Epithelial cell of proximal tubule (primary cell): ENCODE data around the gene LRP1. TPM values are rescaled to one million over a fixed set of nuclear protein-coding genes. Genes with fewer than 3 reads are reported as not detected.

Source experiments
- DNase-seq: peaks from one replicate; pipeline ENCODE4 v3.0.0-alpha.2; 2011; ENCODE audit warnings: low read depth
- H3K4me3 ChIP-seq: 2 replicates; pipeline ENCODE4 v1.5.1; 2011; ENCODE audit warnings: low read depth, mild to moderate bottlenecking, low read length
- total RNA-seq: library from RNA; depleted of rRNA; stranded (reverse); fragments of >200 nt; gene quantifications from 2 replicates; pipeline ENCODE4 v1.2.3, GENCODE V29; 2015
- TF ChIP-seq, protein P1 (sequence below): conservative IDR thresholded peaks from 2 replicates; pipeline ENCODE4 v1.5.1; 2012; ENCODE audit warnings: low read depth, mild to moderate bottlenecking, low read length

Gene LRP1
- total RNA-seq, 1 donor from 2014 or later, result 8.9 TPM

DNA sequence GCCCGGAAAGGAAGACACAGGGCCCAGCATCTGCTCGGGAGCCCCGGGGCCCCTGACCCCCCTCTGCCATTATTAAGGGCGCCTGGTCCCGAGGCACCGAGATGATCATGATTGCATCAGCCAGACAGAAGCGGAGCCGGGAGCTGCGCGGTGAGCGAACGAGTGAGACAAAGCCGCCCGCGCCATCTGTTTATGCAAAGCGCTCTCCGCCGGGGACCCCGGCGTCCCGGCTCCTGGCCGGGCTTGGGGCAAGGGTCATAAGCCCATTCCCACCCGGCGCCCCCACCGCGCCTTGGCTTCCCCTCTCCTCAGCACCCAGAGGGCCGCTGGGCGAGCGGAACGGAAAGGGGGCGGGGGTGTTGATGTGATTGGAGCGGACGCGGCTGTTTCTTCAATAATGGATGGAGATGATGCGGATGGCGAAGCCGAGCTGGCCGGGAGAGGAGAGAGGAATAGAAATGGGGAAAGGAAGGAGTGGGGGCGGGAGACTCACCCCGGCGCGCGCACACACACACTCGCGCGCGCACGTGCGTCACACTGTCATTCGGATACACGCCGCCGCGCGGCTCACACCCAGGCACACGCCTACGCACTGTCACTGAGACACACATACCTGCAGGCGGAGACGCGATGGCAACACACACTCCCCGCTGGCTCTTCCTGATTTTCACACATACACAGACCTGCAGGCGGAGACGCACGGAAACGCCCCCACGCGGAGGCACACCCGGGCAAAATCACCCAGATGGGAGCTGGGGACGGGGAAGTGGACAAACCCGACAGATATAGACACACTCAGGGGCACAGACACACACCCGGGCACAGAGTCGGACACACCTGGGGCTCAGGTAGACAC is 112.0 kb downstream of the LRP1 start:
- DNase-seq, result no peak
- H3K4me3 ChIP-seq, result peak overlapping the region; percentile 50
- TF ChIP-seq, protein P1, sequence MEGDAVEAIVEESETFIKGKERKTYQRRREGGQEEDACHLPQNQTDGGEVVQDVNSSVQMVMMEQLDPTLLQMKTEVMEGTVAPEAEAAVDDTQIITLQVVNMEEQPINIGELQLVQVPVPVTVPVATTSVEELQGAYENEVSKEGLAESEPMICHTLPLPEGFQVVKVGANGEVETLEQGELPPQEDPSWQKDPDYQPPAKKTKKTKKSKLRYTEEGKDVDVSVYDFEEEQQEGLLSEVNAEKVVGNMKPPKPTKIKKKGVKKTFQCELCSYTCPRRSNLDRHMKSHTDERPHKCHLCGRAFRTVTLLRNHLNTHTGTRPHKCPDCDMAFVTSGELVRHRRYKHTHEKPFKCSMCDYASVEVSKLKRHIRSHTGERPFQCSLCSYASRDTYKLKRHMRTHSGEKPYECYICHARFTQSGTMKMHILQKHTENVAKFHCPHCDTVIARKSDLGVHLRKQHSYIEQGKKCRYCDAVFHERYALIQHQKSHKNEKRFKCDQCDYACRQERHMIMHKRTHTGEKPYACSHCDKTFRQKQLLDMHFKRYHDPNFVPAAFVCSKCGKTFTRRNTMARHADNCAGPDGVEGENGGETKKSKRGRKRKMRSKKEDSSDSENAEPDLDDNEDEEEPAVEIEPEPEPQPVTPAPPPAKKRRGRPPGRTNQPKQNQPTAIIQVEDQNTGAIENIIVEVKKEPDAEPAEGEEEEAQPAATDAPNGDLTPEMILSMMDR, result no peak

DNA sequence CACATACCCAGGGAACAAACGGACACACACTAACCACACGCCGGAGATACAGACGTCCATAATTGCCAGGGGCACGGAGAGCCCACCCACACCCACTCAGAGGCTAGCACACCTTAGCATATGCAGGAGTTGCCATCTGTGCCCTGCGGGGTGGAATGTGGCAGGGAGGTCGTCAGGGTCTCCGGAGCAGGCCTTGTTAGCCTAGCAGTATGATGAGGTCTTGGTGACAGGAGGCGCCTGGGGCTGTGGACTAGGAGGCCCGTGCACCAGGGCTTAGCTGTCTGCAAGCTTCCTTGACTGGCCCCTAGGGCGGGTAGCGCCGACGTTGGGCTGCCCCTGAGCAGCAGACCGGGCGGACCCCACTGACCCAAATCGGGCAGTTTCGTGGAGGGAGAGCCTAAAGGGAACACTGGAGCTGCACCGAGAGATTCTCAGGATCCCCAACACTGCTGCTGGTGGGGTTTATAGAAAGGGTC is 112.7 kb downstream of the LRP1 start:
- DNase-seq, result no peak
- peak overlapping the region; percentile 6 for H3K4me3 ChIP-seq
- TF ChIP-seq, protein P1, result no peak

DNA sequence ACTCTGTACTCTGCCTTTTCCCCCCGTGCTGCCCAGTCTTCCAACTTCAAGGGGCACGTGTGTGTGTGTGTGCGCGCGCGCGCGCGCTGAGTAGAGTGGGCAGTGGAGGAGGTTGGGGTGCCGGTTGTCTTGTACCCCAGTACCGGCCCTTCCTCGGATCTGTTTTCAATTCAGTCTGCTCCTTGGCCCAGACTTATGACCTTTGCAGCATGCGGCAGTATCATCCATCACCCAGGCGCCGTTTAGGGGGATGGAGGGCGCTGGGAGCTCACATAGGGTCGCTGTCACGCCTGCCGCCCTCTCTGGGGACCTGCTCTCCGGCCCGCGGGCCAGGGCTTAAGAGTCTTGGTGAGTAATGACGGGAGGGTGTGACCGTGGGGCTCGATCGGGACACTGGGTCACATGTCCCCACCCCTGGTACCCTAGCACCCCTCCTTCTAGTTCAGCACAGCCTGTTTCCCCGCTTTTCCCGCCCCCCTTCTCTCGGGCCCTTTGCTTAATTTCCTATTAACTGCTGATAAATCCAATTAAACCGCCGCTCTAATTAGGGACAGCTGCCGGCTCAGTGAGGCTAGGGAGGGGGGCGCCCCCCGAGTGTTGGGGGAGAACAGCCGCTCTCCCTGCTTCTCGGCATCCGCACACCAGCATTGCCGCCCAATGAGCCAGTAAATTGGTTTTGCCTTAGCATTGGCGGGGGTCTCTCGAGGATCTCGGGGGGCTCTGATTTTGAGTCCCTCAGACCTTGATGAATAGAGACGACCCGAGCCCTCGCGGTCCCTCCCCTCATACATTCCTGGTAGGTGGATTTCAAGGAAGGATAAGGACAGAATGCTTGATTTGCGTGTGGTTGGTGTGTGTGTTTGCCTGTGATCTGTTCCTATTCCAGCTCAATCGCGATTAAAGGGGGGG is 113.4 kb downstream of the LRP1 start:
- DNase-seq, result no peak
- H3K4me3 ChIP-seq, result no peak overlapping the region
- TF ChIP-seq, protein P1, result no peak

DNA sequence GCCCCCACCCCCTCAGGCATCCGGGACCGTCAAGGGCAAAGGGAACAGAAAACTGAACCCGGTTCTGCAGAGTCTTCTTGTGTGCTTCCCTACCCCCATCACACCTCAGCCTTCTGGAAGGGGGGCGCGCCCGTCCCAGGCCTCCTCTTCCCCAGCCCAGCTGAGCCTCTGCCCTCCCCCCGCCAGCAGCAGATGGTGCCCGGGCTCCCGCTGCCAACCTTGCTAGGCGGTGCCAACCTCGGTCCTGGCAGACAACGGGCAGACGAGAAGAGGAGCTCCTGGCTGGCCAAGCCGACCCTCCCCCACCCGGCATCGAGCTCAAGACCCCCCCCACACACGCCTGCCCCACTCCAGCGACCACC is 114.0 kb downstream of the LRP1 start:
- DNase-seq, result no peak
- TF ChIP-seq, protein P1, result no peak
- H3K4me3 ChIP-seq, result peak overlapping the region; percentile 44

DNA sequence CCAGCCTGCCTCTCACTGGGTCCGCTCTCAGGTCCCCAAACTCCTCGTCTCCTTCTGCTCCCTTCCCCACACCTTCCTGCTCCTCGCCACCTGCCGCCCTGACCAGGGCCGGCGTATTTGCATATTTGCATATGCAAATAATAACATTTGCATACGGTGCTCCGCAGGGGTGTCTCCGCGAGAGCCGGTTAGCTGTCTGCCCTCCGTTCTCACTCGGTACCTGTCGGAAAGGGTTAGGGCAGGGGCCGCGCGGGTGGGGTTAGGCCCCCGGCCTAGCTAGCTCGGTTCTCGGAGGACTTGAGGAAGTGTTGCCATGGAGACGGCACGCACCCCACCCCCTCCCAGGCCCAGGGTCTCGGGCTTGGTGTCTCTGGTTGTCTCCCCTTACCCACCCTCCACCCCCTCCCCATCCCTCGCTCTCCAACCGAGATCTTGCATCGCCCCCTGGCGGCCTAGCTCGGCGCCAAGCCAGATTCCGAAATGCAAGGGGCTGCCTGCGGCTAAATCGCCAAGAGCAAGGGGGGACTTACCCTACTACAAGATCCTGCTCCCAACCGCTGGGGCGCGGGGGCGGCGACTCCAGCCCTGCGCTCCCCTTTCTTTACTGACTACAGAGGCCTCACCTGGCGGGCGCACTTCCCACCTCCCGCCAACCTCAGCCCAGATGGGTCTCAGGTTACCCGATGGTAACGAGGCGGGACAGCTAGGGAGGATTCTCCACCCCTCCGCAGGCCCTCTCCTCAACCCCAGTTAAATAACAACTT is 114.6 kb downstream of the LRP1 start:
- TF ChIP-seq, protein P1, result peak; percentile 70
- peak overlapping the region; percentile 44 for H3K4me3 ChIP-seq
- DNase-seq, result no peak

DNA sequence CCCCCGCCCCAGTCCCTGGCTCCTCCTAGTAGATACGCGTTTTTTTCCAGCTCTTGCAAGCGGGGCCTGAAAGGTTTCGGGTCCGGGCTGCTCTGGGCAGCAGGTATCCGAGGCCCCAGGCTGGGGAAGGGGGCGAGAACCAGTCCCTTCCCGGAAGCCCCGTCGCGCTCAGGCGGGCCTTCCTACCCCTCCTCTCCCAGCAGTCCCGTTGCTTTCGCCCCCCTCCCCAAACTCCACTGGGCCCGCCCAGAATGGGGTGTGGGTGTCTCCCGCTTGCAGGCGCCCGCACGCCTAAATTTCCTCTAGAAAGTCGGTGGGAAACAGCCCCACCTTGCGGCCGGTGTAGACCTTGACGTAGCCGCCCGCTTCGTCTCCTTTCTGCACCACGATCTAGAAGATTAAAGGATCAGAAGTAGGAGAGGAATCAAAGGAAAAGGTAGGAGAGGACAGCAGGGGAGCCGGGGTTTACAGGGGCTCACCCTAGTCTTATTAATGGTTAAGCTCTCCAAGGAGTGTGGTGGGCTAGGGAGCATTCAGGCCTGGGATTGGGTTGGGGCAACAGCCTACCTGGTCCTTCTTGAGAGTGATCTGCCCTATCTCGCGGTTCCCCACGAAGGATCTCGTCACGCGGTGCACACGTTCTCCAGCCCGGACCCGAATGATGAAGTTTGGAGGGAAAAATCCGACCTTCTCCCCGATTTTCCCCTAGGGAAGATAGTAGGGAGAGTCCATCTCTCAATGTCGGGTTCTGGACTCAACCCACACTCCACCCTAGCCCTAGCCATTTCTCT is 115.4 kb downstream of the LRP1 start:
- DNase-seq, result no peak
- H3K4me3 ChIP-seq, result peak overlapping the region; percentile 44
- TF ChIP-seq, protein P1, result peak; percentile 77
